Colonic mucosa (tissue), 4 donors: ENCODE data around the gene NOL4L. TPM values are rescaled to one million over a fixed set of nuclear protein-coding genes. Genes with fewer than 3 reads are reported as not detected.

ENCODE experiments used
- DNase-seq: peaks from one replicate; pipeline ENCODE4 v3.0.0-alpha.2; 2020
- H3K27ac ChIP-seq: fragments of 200-600 bp; one replicate; pipeline ENCODE4 v1.8.0; 2021
- H3K27me3 ChIP-seq: fragments of 200-600 bp; one replicate; pipeline ENCODE4 v1.8.0; 2021
- H3K36me3 ChIP-seq: fragments of 200-600 bp; one replicate; pipeline ENCODE4 v1.8.0; 2021
- H3K4me1 ChIP-seq: fragments of 200-600 bp; one replicate; pipeline ENCODE4 v1.8.0; 2021; ENCODE audit warnings: mild to moderate bottlenecking
- H3K4me3 ChIP-seq: fragments of 200-600 bp; one replicate; pipeline ENCODE4 v1.8.0; 2021
- H3K9ac ChIP-seq, 2 donors: one replicate each; pipeline ENCODE4 v1.7.0; 2013; ENCODE audit warnings: control low read depth in 2 of 2, low read depth in 2 of 2, low read length in 2 of 2
- H3K9me3 ChIP-seq: fragments of 200-600 bp; one replicate; pipeline ENCODE4 v1.8.0; 2021
- CTCF ChIP-seq: fragments of 200-600 bp; IDR thresholded peaks from one replicate; pipeline ENCODE4 v1.8.0; 2022; ENCODE audit warnings: antibody characterized with exemption, mild to moderate bottlenecking
- intact Hi-C: fragments of 100-400 bp; cut with DNase I; formaldehyde crosslinking; loops from one replicate; pipeline ENCODE4 v1.14.1; 2022
- total RNA-seq, 2 donors: library from RNA; stranded (reverse); fragmentation: NEBNext Ultra II Directional in 1 of 2; extraction: Animal tissue kit (Norgen Biotek cat#: 25700) in 1 of 2; gene quantifications; one replicate each; pipeline ENCODE4 v1.2.1, GENCODE V29; 2021
- donor health status: healthy.
- donor health status: DM: no; HTN: no; CAD: no.
- donor health status: DM: no; HTN: no; CAD: no.

NOL4L gene
- total RNA-seq, 2 donors from 2014 or later, result 54.2 to 58.0 TPM

- H3K27ac ChIP-seq, result no peak overlapping the region
- no peaks in the 10 kb centered on the region for H3K9me3 ChIP-seq
- no peak overlapping the region for H3K9ac ChIP-seq
- H3K4me1 ChIP-seq, result no peaks in the 10 kb centered on the region
- no peaks in the 10 kb centered on the region for H3K36me3 ChIP-seq
- TF ChIP-seq CTCF, result no peak
- intact Hi-C loops, result no loop called here
- no peak overlapping the region for H3K4me3 ChIP-seq
- no peak for DNase-seq
- no peaks in the 10 kb centered on the region for H3K27me3 ChIP-seq
Measured at GRCh38 chr20:32546918-32547752, 38.0 kb downstream of the NOL4L start.

GRCh38 chr20:32544893-32545840 is 40.0 kb downstream of the NOL4L start:
- H3K9ac ChIP-seq, result no peak overlapping the region
- H3K4me3 ChIP-seq, result no peak overlapping the region
- intact Hi-C loops, result no loop called here
- DNase-seq, result no peak
- no peak for TF ChIP-seq CTCF
- no peaks in the 10 kb centered on the region for H3K9me3 ChIP-seq
- H3K36me3 ChIP-seq, result no peaks in the 10 kb centered on the region
- no peaks in the 10 kb centered on the region for H3K4me1 ChIP-seq
- H3K27ac ChIP-seq, result no peak overlapping the region
- no peaks in the 10 kb centered on the region for H3K27me3 ChIP-seq

- Histone ChIP-seq H3K36me3 (no peaks in the 10 kb centered on the region), H3K4me1 (no peaks in the 10 kb centered on the region), H3K9me3 (no peaks in the 10 kb centered on the region), H3K4me3 (no peak overlapping the region), H3K9ac (no peak overlapping the region), H3K27ac (no peak overlapping the region), H3K27me3 (no peaks in the 10 kb centered on the region)
- no peak for TF ChIP-seq CTCF
- intact Hi-C loops, result no loop called here
- no peak for DNase-seq
Measured at GRCh38 chr20:32544260-32544722, 40.8 kb downstream of the NOL4L start.

- Histone ChIP-seq H3K27me3 (no peaks in the 10 kb centered on the region), H3K36me3 (no peaks in the 10 kb centered on the region), H3K27ac (no peak overlapping the region), H3K9ac (no peak overlapping the region), H3K9me3 (no peaks in the 10 kb centered on the region), H3K4me1 (peaks cover under 1% of the 10 kb centered on the region), H3K4me3 (no peak overlapping the region)
- TF ChIP-seq CTCF, result no peak
- DNase-seq, result no peak
- intact Hi-C loops, result no loop called here
Measured at GRCh38 chr20:32543570-32544259, 41.4 kb downstream of the NOL4L start.

- intact Hi-C loops, result no loop called here
- Histone ChIP-seq H3K27me3 (no peaks in the 10 kb centered on the region), H3K36me3 (no peaks in the 10 kb centered on the region), H3K4me3 (no peak overlapping the region), H3K9ac (no peak overlapping the region), H3K9me3 (no peaks in the 10 kb centered on the region), H3K4me1 (peaks cover 4% of the 10 kb centered on the region), H3K27ac (no peak overlapping the region)
- DNase-seq, result no peak
- no peak for TF ChIP-seq CTCF
Measured at GRCh38 chr20:32542259-32542615, 42.9 kb downstream of the NOL4L start.
